GM12878 (cell line): ENCODE measurements around the gene CDR2L. TPM values are rescaled to one million over a fixed set of nuclear protein-coding genes. Genes with fewer than 3 reads are reported as not detected.

Experiments
- ATF7 ChIP-seq: fragments of 450-650 bp; IDR thresholded peaks from 2 replicates; pipeline ENCODE4 v1.6.1; 2016; ENCODE audit warnings: low read depth, mild to moderate bottlenecking
- BHLHE40 ChIP-seq, 2 experiments: fragments of 450-650 bp in 1 of 2; IDR thresholded peaks; 2 replicates each; pipeline ENCODE4 v1.6.1; 2011 to 2017; ENCODE audit warnings: low read depth in 2 of 2, borderline replicate concordance in 1 of 2, improper control_type of control experiment in 1 of 2, low read length in 1 of 2, mild to moderate bottlenecking in 1 of 2
- CREB1 ChIP-seq: IDR thresholded peaks from 2 replicates; pipeline ENCODE4 v1.6.1; 2012; ENCODE audit warnings: low read depth, mild to moderate bottlenecking, inconsistent platforms
- ESRRA ChIP-seq: IDR thresholded peaks from 2 replicates; pipeline ENCODE4 v1.6.1; 2012; ENCODE audit warnings: mild to moderate bottlenecking, low read length, improper control_type of control experiment
- FOS ChIP-seq: IDR thresholded peaks from 3 replicates; pipeline ENCODE4 v1.6.1; 2011; ENCODE audit warnings: borderline replicate concordance; ENCODE audit not compliant: insufficient read length; ENCODE audit errors: extremely low read depth
- HDGF ChIP-seq: fragments of 450-650 bp; IDR thresholded peaks from 2 replicates; pipeline ENCODE4 v1.6.1; 2016; ENCODE audit warnings: antibody characterized with exemption
- IRF4 ChIP-seq: IDR thresholded peaks from 2 replicates; pipeline ENCODE4 v1.6.1; 2011; ENCODE audit warnings: low read depth, low read length
- JUNB ChIP-seq: IDR thresholded peaks from 2 replicates; pipeline ENCODE4 v1.6.1; 2016; ENCODE audit warnings: antibody characterized with exemption, mild to moderate bottlenecking
- JUND ChIP-seq: IDR thresholded peaks from 2 replicates; pipeline ENCODE4 v1.6.1; 2012; ENCODE audit warnings: low read depth, mild to moderate bottlenecking, low read length, improper control_type of control experiment, moderate library complexity
- MTA2 ChIP-seq: fragments of 450-650 bp; IDR thresholded peaks from 2 replicates; pipeline ENCODE4 v1.6.1; 2016; ENCODE audit warnings: low read depth, mild to moderate bottlenecking, moderate library complexity
- MXI1 ChIP-seq: fragments of 150-350 bp; IDR thresholded peaks from 2 replicates; pipeline ENCODE4 v1.6.1; 2011; ENCODE audit warnings: low read depth, mild to moderate bottlenecking, inconsistent platforms, low read length, improper control_type of control experiment
- RAD51 ChIP-seq: fragments of 450-650 bp; IDR thresholded peaks from 2 replicates; pipeline ENCODE4 v1.6.1; 2016; ENCODE audit warnings: moderate library complexity, mild to moderate bottlenecking, inconsistent platforms
- RBBP5 ChIP-seq: fragments of 200-600 bp; sonication (generic); conservative IDR thresholded peaks from 2 replicates; pipeline ENCODE4 v1.6.1; 2016
- RUNX3 ChIP-seq: IDR thresholded peaks from 2 replicates; pipeline ENCODE4 v1.6.1; 2012; ENCODE audit warnings: low read length, inconsistent platforms
- SIN3A ChIP-seq: IDR thresholded peaks from 2 replicates; pipeline ENCODE4 v1.6.1; 2012; ENCODE audit warnings: low read depth, low read length, improper control_type of control experiment
- SP1 ChIP-seq: IDR thresholded peaks from one replicate; pipeline ENCODE4 v1.6.1; 2011; ENCODE audit warnings: low read depth, low read length
- SREBF1 ChIP-seq: IDR thresholded peaks from 2 replicates; pipeline ENCODE4 v1.6.1; 2012; ENCODE audit warnings: mild to moderate bottlenecking, low read length
- STAT1 ChIP-seq: fragments of 450-650 bp; conservative IDR thresholded peaks from 2 replicates; pipeline ENCODE4 v1.6.1; 2014; ENCODE audit warnings: antibody characterized with exemption, mild to moderate bottlenecking
- SUPT20H ChIP-seq: IDR thresholded peaks from 2 replicates; pipeline ENCODE4 v1.6.1; 2011; ENCODE audit warnings: low read depth, mild to moderate bottlenecking, low read length, moderate library complexity, borderline replicate concordance; ENCODE audit not compliant: control insufficient read depth
- TCF7 ChIP-seq: IDR thresholded peaks from 2 replicates; pipeline ENCODE4 v1.6.1; 2014; ENCODE audit warnings: antibody characterized with exemption, borderline replicate concordance
- WRNIP1 ChIP-seq: IDR thresholded peaks from 2 replicates; pipeline ENCODE4 v1.6.1; 2011; ENCODE audit warnings: low read depth, low read length, improper control_type of control experiment, borderline replicate concordance
- YY1 ChIP-seq: IDR thresholded peaks from 2 replicates; pipeline ENCODE4 v1.6.1; 2011; ENCODE audit warnings: low read depth, mild to moderate bottlenecking, low read length
- ZNF207 ChIP-seq: fragments of 450-650 bp; IDR thresholded peaks from 2 replicates; pipeline ENCODE4 v1.6.1; 2014; ENCODE audit warnings: antibody characterized with exemption, mild to moderate bottlenecking, borderline replicate concordance
- ZNF622 ChIP-seq: fragments of 450-650 bp; IDR thresholded peaks from 2 replicates; pipeline ENCODE4 v1.6.1; 2017; ENCODE audit warnings: mild to moderate bottlenecking, inconsistent platforms
- ZSCAN29 ChIP-seq: fragments of 450-650 bp; IDR thresholded peaks from 2 replicates; pipeline ENCODE4 v1.6.1; 2017; ENCODE audit warnings: mild to moderate bottlenecking, moderate library complexity
- polyA plus RNA-seq, 11 experiments: library from polyadenylated mRNA; depleted of rRNA in 4 of 11; unstranded in 6 of 11; stranded (reverse) in 5 of 11; fragments of >200 nt; fragmentation: Nextera tagmentation in 4 of 11; fragmentation: Illumina TruSeq in 1 of 11; extraction: Ambion mirVana in 4 of 11; extraction: Trizol in 1 of 11; gene quantifications; 1 replicate in 1 of 11; 2 replicates in 10 of 11; pipeline versions ENCODE4 v1.2.1 to v1.2.3, GENCODE V29; 2011 to 2016; ENCODE audit warnings: inconsistent platforms in 2 of 11, missing spikeins in 2 of 11, low read depth in 1 of 11
- total RNA-seq, 4 experiments: library from RNA; depleted of rRNA in 3 of 4; stranded (reverse); fragments of >200 nt in 3 of 4; fragmentation: Illumina TruSeq in 1 of 4; extraction: Trizol in 1 of 4; gene quantifications; 2 replicates each; pipeline versions ENCODE4 v1.2.1 to v1.2.3, GENCODE V29; 2013 to 2021
- TF ChIP-seq, protein P1 (sequence below): IDR thresholded peaks from 2 replicates; pipeline ENCODE4 v1.6.1; 2012; ENCODE audit warnings: low read depth, low read length, improper control_type of control experiment
- TF ChIP-seq, protein P2 (sequence below): IDR thresholded peaks from 2 replicates; pipeline ENCODE4 v1.6.1; 2011; ENCODE audit warnings: borderline replicate concordance, low read depth, mild to moderate bottlenecking, moderate library complexity, mixed read lengths, low read length; ENCODE audit not compliant: insufficient read depth; ENCODE audit errors: extremely low read length
- TF ChIP-seq, protein P3 (sequence below): IDR thresholded peaks from 2 replicates; pipeline ENCODE4 v1.6.1; 2011; ENCODE audit warnings: mild to moderate bottlenecking, low read depth, low read length, moderate library complexity; ENCODE audit not compliant: insufficient replicate concordance
- TF ChIP-seq, protein P4 (sequence below): fragments of 450-650 bp; IDR thresholded peaks from 2 replicates; pipeline ENCODE4 v1.6.1; 2017; ENCODE audit warnings: mild to moderate bottlenecking

Gene CDR2L
- total and polyA plus RNA-seq, 10 of the 15 experiments (the other 5 are each of a cell fraction or from before 2014, with no cell fraction given), result 0.03 to 0.18 (median 0.04) TPM; not detected in 6

DNA sequence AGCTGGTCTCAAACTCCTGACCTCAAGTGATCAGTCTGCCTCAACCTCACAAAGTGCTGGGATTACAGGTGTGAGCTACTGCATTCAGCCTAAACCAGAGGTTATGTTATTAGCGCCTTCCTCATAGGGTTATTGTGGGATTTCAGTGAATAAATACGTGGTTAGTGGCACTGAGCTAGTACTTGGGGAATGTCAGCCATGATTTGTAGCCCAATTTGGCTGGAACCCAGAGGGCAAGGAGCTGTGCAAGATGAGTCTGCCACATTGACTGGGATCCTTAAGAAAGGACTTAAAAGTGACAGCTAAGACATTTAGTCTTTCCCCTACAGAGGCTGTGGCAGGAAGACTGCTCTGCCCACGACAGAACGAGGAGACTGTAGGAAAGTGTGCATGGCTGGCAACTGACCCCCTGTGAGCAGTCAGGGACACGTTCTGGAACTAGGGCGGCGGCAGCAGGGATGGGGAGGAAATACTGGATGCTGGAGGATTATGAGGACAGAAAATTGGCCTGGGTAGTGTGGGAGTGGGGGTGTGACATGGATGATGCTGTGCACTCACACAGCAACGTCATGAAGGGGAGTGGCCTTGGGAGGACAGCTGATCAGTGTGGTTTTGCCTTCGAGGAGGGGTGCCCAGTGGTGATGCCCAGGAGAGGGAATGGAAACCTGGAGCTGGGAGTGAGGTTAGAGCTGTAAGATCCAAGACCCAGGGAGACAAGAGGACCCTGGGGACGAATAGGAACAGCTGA lies 44.7 kb downstream of the CDR2L start (continued):
- TF ChIP-seq ATF7, result 0 out of 2 replicates have a peak, but pooled peaks have one; percentile 13
- TF ChIP-seq TCF7, result no peak
- TF ChIP-seq, protein P1, sequence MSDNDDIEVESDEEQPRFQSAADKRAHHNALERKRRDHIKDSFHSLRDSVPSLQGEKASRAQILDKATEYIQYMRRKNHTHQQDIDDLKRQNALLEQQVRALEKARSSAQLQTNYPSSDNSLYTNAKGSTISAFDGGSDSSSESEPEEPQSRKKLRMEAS, result no peak
- TF ChIP-seq ZNF622, result no peak
- TF ChIP-seq, protein P2, sequence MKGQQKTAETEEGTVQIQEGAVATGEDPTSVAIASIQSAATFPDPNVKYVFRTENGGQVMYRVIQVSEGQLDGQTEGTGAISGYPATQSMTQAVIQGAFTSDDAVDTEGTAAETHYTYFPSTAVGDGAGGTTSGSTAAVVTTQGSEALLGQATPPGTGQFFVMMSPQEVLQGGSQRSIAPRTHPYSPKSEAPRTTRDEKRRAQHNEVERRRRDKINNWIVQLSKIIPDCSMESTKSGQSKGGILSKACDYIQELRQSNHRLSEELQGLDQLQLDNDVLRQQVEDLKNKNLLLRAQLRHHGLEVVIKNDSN, result peak; percentile 15
- TF ChIP-seq RUNX3, result peak; percentile 62; the same call in 1 of the 2 replicates
- TF ChIP-seq RBBP5, result no peak
- TF ChIP-seq STAT1, result no peak
- TF ChIP-seq, protein P3, sequence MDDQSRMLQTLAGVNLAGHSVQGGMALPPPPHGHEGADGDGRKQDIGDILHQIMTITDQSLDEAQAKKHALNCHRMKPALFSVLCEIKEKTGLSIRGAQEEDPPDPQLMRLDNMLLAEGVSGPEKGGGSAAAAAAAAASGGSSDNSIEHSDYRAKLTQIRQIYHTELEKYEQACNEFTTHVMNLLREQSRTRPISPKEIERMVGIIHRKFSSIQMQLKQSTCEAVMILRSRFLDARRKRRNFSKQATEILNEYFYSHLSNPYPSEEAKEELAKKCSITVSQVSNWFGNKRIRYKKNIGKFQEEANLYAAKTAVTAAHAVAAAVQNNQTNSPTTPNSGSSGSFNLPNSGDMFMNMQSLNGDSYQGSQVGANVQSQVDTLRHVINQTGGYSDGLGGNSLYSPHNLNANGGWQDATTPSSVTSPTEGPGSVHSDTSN, result no peak
- TF ChIP-seq ESRRA, result no peak
- TF ChIP-seq WRNIP1, result no peak
- no peak for TF ChIP-seq SREBF1
- TF ChIP-seq BHLHE40 (IDR thresholded peaks at IDR 0.05; ENCODE audit: borderline replicate concordance in 1 of 2, low read depth in 2 of 2, low read length in 1 of 2), result no peak
- TF ChIP-seq, protein P4, sequence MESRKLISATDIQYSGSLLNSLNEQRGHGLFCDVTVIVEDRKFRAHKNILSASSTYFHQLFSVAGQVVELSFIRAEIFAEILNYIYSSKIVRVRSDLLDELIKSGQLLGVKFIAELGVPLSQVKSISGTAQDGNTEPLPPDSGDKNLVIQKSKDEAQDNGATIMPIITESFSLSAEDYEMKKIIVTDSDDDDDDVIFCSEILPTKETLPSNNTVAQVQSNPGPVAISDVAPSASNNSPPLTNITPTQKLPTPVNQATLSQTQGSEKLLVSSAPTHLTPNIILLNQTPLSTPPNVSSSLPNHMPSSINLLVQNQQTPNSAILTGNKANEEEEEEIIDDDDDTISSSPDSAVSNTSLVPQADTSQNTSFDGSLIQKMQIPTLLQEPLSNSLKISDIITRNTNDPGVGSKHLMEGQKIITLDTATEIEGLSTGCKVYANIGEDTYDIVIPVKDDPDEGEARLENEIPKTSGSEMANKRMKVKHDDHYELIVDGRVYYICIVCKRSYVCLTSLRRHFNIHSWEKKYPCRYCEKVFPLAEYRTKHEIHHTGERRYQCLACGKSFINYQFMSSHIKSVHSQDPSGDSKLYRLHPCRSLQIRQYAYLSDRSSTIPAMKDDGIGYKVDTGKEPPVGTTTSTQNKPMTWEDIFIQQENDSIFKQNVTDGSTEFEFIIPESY, result no peak
- TF ChIP-seq JUND, result no peak
- TF ChIP-seq SUPT20H, result no peak
- no peak for TF ChIP-seq IRF4
- TF ChIP-seq SIN3A, result 0 out of 2 replicates have a peak, but pooled peaks have one; percentile 49
- TF ChIP-seq YY1, result no peak
- TF ChIP-seq FOS, result no peak
- peak; percentile 66; the same call in 1 of the 2 replicates for TF ChIP-seq HDGF
- no peak for TF ChIP-seq ZSCAN29
- TF ChIP-seq SP1, result no peak
- peak; percentile 39; the same call in 1 of the 2 replicates for TF ChIP-seq RAD51
- TF ChIP-seq MXI1, result no peak
- no peak for TF ChIP-seq MTA2
- no peak for TF ChIP-seq ZNF207
- peak; percentile 87 for TF ChIP-seq CREB1
- TF ChIP-seq JUNB, result no peak
